K562 (cell line): Measurements from ENCODE around the gene JADE3. TPM values are rescaled to one million over a fixed set of nuclear protein-coding genes. Genes with fewer than 3 reads are reported as not detected.

ENCODE experiments used
- ATAC-seq: fragments of 200-7000 bp; cut with Tn5 transposase; 3 replicates; pipeline ENCODE4 v1.9.1; 2020; ENCODE audit warnings: moderate library complexity
- BruUV-seq: library from RNA; stranded (reverse); fragments of 400-500 nt; replicated peaks from 2 replicates; lab custom pipeline; 2021; lab: Mats Ljungman, UMichigan
- CTCF ChIA-PET: fragments of 300-600 bp; formaldehyde crosslinking; extraction: SDS; loops from one replicate; lab custom pipeline; 2021; ENCODE audit warnings: low intra/inter-chr PET ratio; lab: Yijun Ruan, JAX
- POLR2A ChIA-PET: fragments of 300-600, 350-650 bp; sonication (Branson Sonifier 250); formaldehyde crosslinking; extraction: SDS; loops from one replicate; lab custom pipeline; 2021; ENCODE audit warnings: antibody characterized with exemption, inconsistent platforms; lab: Yijun Ruan, JAX
- DNase-seq, 4 experiments: peaks; one replicate each; pipeline versions ENCODE4 v3.0.0 to v3.0.0-alpha.2; 2011 to 2018; ENCODE audit warnings: low spot score in 3 of 4, mixed read lengths in 3 of 4; ENCODE audit errors: extremely low read depth in 1 of 4
- FAIRE-seq: peaks from 2 replicates; lab custom pipeline; 2011; peaks lifted over from hg19 to GRCh38; lab: Jason Lieb, UNC
- H2AFZ ChIP-seq: 2 replicates; pipeline ENCODE4 v1.6.0; 2011; ENCODE audit warnings: low read depth, low read length, control low read depth, inconsistent platforms
- H3K27ac ChIP-seq: fragments of 200-600 bp; 3 replicates; pipeline ENCODE4 v1.8.0; 2011; ENCODE audit warnings: low read depth, mild to moderate bottlenecking, control low read depth, inconsistent platforms, low read length, moderate library complexity, mixed read lengths; ENCODE audit errors: extremely low read depth
- H3K27me3 ChIP-seq, 2 experiments: fragments of 300-600 bp in 1 of 2; 2 replicates in 1 of 2; 3 replicates in 1 of 2; pipeline versions ENCODE4 v1.6.0 to v1.8.0; 2011; ENCODE audit warnings: inconsistent platforms in 2 of 2, low read length in 2 of 2, mild to moderate bottlenecking in 1 of 2, mixed read lengths in 1 of 2, moderate library complexity in 1 of 2; ENCODE audit not compliant: control insufficient read depth in 2 of 2, insufficient read depth in 2 of 2
- H3K36me3 ChIP-seq: fragments of 300-600 bp; 3 replicates; pipeline ENCODE4 v1.8.0; 2011; ENCODE audit warnings: mild to moderate bottlenecking, low read length, inconsistent platforms; ENCODE audit not compliant: control insufficient read depth, insufficient read depth
- H3K4me1 ChIP-seq, 2 experiments: fragments of 200-600 bp in 1 of 2; replicated peaks in 1 of 2; 2 replicates in 1 of 2; 3 replicates in 1 of 2; pipeline versions ENCODE4 v1.5.1 to v1.8.0; 2011; ENCODE audit warnings: inconsistent platforms in 2 of 2, low read length in 2 of 2, mild to moderate bottlenecking in 1 of 2, mixed read lengths in 1 of 2, moderate library complexity in 1 of 2; ENCODE audit not compliant: control insufficient read depth in 2 of 2, insufficient read depth in 2 of 2
- H3K4me2 ChIP-seq: 2 replicates; pipeline ENCODE4 v1.6.1; 2011; ENCODE audit warnings: low read length, control low read depth, inconsistent platforms, mixed read lengths; ENCODE audit not compliant: insufficient read depth
- H3K4me3 ChIP-seq: fragments of 200-600 bp; sonication (generic), shearing (Covaris generic); 2 replicates; pipeline ENCODE4 v1.5.1; 2016; ENCODE audit warnings: control low read depth, inconsistent platforms
- H3K79me2 ChIP-seq: fragments of 200-600 bp; 3 replicates; pipeline ENCODE4 v1.8.0; 2011; ENCODE audit warnings: low read length, inconsistent platforms; ENCODE audit not compliant: control insufficient read depth, insufficient read depth
- H3K9ac ChIP-seq, 2 experiments: 2 replicates each; pipeline versions ENCODE4 v1.6.0 to v1.6.1; 2011; ENCODE audit warnings: low read depth in 2 of 2, low read length in 2 of 2, control low read depth in 1 of 2, inconsistent platforms in 1 of 2, mild to moderate bottlenecking in 1 of 2, mixed read lengths in 1 of 2; ENCODE audit not compliant: insufficient read depth in 1 of 2
- H3K9me1 ChIP-seq: one replicate; pipeline ENCODE4 v1.6.0; 2011; ENCODE audit warnings: inconsistent platforms, mild to moderate bottlenecking, low read length, moderate library complexity; ENCODE audit not compliant: control insufficient read depth, insufficient read depth
- H3K9me3 ChIP-seq: replicated peaks from 2 replicates; pipeline ENCODE4 v1.5.1; 2011; ENCODE audit warnings: low read depth, low read length, inconsistent platforms; ENCODE audit not compliant: control insufficient read depth, insufficient read depth
- H4K20me1 ChIP-seq: replicated peaks from 2 replicates; pipeline ENCODE4 v1.6.1; 2011; ENCODE audit warnings: low read length, inconsistent platforms, mixed read lengths; ENCODE audit not compliant: control insufficient read depth, insufficient read depth
- ARNT ChIP-seq, 2 experiments: fragments of 450-650 bp; IDR thresholded peaks; 2 replicates each; pipeline ENCODE4 v1.6.1; 2016; ENCODE audit warnings: mild to moderate bottlenecking in 1 of 2
- ATF1 ChIP-seq, 2 experiments: fragments of 450-650 bp in 1 of 2; IDR thresholded peaks; 2 replicates each; pipeline ENCODE4 v1.6.1; 2016; ENCODE audit warnings: missing compliant biosample characterization in 1 of 2, missing genetic modification characterization in 1 of 2
- CHD2 ChIP-seq: IDR thresholded peaks from 2 replicates; pipeline ENCODE4 v1.6.1; 2011; ENCODE audit warnings: low read depth, low read length
- CREBBP ChIP-seq: IDR thresholded peaks from one replicate; pipeline ENCODE4 v1.6.1; 2012; ENCODE audit warnings: low read depth, mild to moderate bottlenecking, control low read depth, inconsistent platforms, low read length
- CXXC5 ChIP-seq: fragments of 250-450 bp; sonication (Bioruptor Pico); IDR thresholded peaks from 2 replicates; pipeline ENCODE4 v1.8.0; 2022; ENCODE audit warnings: inconsistent platforms, mild to moderate bottlenecking, moderate library complexity
- FOS ChIP-seq: IDR thresholded peaks from 3 replicates; pipeline ENCODE4 v1.6.1; 2011; ENCODE audit not compliant: insufficient read length; ENCODE audit errors: extremely low read depth
- FOXO4 ChIP-seq: fragments of 450-650 bp; formaldehyde crosslinking; IDR thresholded peaks from 2 replicates; pipeline ENCODE4 v1.4.0; 2020; ENCODE audit warnings: mild to moderate bottlenecking, moderate library complexity
- GATAD2A ChIP-seq: fragments of 450-650 bp; IDR thresholded peaks from 2 replicates; pipeline ENCODE4 v1.6.1; 2017
- IRF9 ChIP-seq: fragments of 450-650 bp; IDR thresholded peaks from 2 replicates; pipeline ENCODE4 v1.6.1; 2016; ENCODE audit warnings: missing biosample characterization, missing genetic modification characterization
- THRAP3 ChIP-seq: fragments of 450-650 bp; IDR thresholded peaks from 2 replicates; pipeline ENCODE4 v1.6.1; 2016; ENCODE audit warnings: mild to moderate bottlenecking, inconsistent platforms, borderline replicate concordance
- ZNF146 ChIP-seq: IDR thresholded peaks from one replicate; pipeline ENCODE4 v1.6.1; 2018; ENCODE audit warnings: missing compliant biosample characterization; ENCODE audit not compliant: unreplicated experiment
- ZNF23 ChIP-seq: fragments of 250-450 bp; sonication (Bioruptor Pico); IDR thresholded peaks from 2 replicates; pipeline ENCODE4 v1.4.0; 2020; ENCODE audit warnings: mild to moderate bottlenecking
- ZNF551 ChIP-seq: fragments of 250-450 bp; sonication (Bioruptor Pico); IDR thresholded peaks from 2 replicates; pipeline ENCODE4 v1.5.0; 2021; ENCODE audit warnings: mild to moderate bottlenecking, moderate library complexity
- WGBS: fragments of 100-300 bp; shearing (Covaris generic); methylation state at CpG from one replicate; pipeline ENCODE4 v1.1.6; 2016; ENCODE audit warnings: low coverage, mixed read lengths; ENCODE audit not compliant: insufficient coverage; ENCODE audit errors: missing lambda C conversion rate; 5-methylcytosine and 5-hydroxymethylcytosine counted together
- in situ Hi-C: fragments of 300-500 bp; cut with MboI; formaldehyde crosslinking; loops from 4 replicates; pipeline ENCODE4 v1.15.0; 2018; ENCODE audit warnings: inconsistent platforms, mixed read lengths
- intact Hi-C: fragments of 100-400 bp; cut with micrococcal nuclease; formaldehyde crosslinking; loops from 2 replicates; pipeline ENCODE4 v1.14.2; 2022
- polyA plus RNA-seq, 8 experiments: library from polyadenylated mRNA; depleted of rRNA in 4 of 8; stranded (reverse) in 5 of 8; unstranded in 3 of 8; fragments of >200 nt; fragmentation: Nextera tagmentation in 2 of 8; fragmentation: Illumina TruSeq in 1 of 8; extraction: Ambion mirVana in 2 of 8; extraction: Trizol in 1 of 8; gene quantifications; 2 replicates each; pipeline versions ENCODE4 v1.2.1 to v1.2.3, GENCODE V29; 2011 to 2014; ENCODE audit warnings: inconsistent platforms in 1 of 8, missing spikeins in 1 of 8
- total RNA-seq, 7 experiments: library from RNA; depleted of rRNA in 6 of 7; stranded (reverse); fragments of >200 nt in 6 of 7; fragmentation: Illumina TruSeq in 2 of 7; extraction: Trizol in 2 of 7; gene quantifications; 2 replicates each; pipeline versions ENCODE4 v1.2.1 to v1.2.3, GENCODE V29; 2011 to 2021; ENCODE audit warnings: low replicate concordance in 1 of 7
- TF ChIP-seq, protein P1 (sequence below): sonication (generic); formaldehyde crosslinking; IDR thresholded peaks from 2 replicates; pipeline ENCODE4 v1.8.1; 2022; ENCODE audit warnings: missing genetic modification reagents

The JADE3 gene
- total and polyA plus RNA-seq, 9 of the 15 experiments (the other 6 are each of a cell fraction or from before 2014, with no cell fraction given): 2.6 to 10.0 (median 7.0) TPM

DNA sequence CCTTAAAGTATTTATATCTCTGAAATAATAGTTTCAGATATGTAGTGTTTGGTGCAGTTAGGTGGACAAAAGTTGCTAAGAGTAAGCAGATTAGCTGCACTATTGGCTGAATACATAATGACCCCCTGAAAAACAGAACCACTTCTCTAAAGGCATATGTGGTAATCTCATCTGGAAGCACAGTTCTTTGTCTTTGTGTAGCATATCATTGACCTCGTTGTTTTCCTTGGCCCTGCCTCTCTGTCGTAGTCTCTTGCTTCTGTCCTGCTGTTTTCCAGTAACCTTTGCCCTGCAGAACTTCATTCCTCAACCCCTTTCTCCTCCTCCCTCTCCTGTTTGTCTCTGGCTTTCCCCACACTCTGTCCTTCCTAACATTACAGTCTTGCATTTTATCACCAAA, 41.4 kb downstream of the JADE3 start (continued):
- TF ChIP-seq FOS: no peak
- TF ChIP-seq, protein P1, sequence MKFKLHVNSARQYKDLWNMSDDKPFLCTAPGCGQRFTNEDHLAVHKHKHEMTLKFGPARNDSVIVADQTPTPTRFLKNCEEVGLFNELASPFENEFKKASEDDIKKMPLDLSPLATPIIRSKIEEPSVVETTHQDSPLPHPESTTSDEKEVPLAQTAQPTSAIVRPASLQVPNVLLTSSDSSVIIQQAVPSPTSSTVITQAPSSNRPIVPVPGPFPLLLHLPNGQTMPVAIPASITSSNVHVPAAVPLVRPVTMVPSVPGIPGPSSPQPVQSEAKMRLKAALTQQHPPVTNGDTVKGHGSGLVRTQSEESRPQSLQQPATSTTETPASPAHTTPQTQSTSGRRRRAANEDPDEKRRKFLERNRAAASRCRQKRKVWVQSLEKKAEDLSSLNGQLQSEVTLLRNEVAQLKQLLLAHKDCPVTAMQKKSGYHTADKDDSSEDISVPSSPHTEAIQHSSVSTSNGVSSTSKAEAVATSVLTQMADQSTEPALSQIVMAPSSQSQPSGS (CRISPR knock-in tag): no peak
- TF ChIP-seq, all 486 proteins: peak for 0

DNA sequence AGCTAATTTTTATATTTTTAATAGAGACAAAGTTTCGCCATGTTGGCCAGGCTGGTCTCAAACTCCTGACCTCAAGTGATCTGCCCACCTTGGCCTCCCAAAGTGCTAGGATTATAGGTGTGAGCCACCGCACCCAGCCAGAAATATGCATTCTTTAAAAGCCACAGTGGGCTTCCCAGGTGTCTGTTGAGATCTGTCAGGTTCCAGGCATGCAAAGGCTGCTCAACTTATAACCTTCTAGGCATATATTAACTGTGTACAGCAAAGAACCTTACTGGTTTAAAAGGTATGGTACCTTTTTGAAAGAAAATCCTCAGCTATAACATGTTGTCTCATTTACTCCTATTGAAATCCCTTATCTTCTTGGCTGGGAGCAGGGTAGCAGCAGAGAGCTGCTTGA, 42.5 kb downstream of the JADE3 start:
- no peaks in the 10 kb centered on the region for H3K79me2 ChIP-seq
- in situ Hi-C loops (no loop called here), intact Hi-C loops (no loop called here)
- FAIRE-seq (no peak), ATAC-seq (no peak)
- CTCF ChIA-PET: no interaction called here
- no peak overlapping the region for H3K9ac ChIP-seq
- TF ChIP-seq CXXC5 (CRISPR knock-in tag) (no peak), THRAP3 (no peak), ATF1 (CRISPR knock-in tag; IDR thresholded peaks at IDR 0.05) (no peak), ATF1 (tag; IDR thresholded peaks at IDR 0.05) (no peak), ZNF23 (CRISPR knock-in tag) (no peak), IRF9 (tag) (no peak), GATAD2A (no peak), ZNF551 (no peak), CREBBP (no peak), CHD2 (no peak), ZNF146 (no peak), FOXO4 (CRISPR knock-in tag) (no peak), ARNT (IDR thresholded peaks at IDR 0.05) (no peak)
- TF ChIP-seq, all 486 proteins: peak for 0
- Histone ChIP-seq H3K4me3 (no peak overlapping the region), H3K9me3 (no peaks in the 10 kb centered on the region), H4K20me1 (no peaks in the 10 kb centered on the region), H3K27ac (no peak overlapping the region), H3K4me1 (no peaks in the 10 kb centered on the region; a peak in 1 of 5 replicates), H3K36me3 (no peaks in the 10 kb centered on the region), H3K4me2 (no peak overlapping the region), H2AFZ (no peak overlapping the region), H3K27me3 (no peaks in the 10 kb centered on the region), H3K9me1 (no peaks in the 10 kb centered on the region)
- DNase-seq: no peak
- BruUV-seq: no TSS peak
- POLR2A ChIA-PET: no interaction called here
- 17% methylated on average over 1 of the region's 2 CpGs for WGBS
